K562 (cell line): Measurements from ENCODE around the gene DLX2. TPM values are rescaled to one million over a fixed set of nuclear protein-coding genes. Genes with fewer than 3 reads are reported as not detected.

Experiments
- ATF4 ChIP-seq: fragments of 450-650 bp; formaldehyde crosslinking; IDR thresholded peaks from 2 replicates; pipeline ENCODE4 v1.4.0; 2022; ENCODE audit warnings: mild to moderate bottlenecking, moderate library complexity
- ATF6 ChIP-seq: sonication (generic); formaldehyde crosslinking; IDR thresholded peaks from 2 replicates; pipeline ENCODE4 v1.4.0; 2020; ENCODE audit warnings: mild to moderate bottlenecking, missing genetic modification reagents
- BCLAF1 ChIP-seq, 2 experiments: fragments of 450-650 bp in 1 of 2; IDR thresholded peaks; 2 replicates each; pipeline ENCODE4 v1.6.1; 2011 to 2017; ENCODE audit warnings: low read depth in 2 of 2, antibody characterized with exemption in 1 of 2, borderline replicate concordance in 1 of 2, low read length in 1 of 2, mild to moderate bottlenecking in 1 of 2, mixed read lengths in 1 of 2; ENCODE audit not compliant: control insufficient read depth in 1 of 2
- CEBPB ChIP-seq: fragments of 450-650 bp; IDR thresholded peaks from 2 replicates; pipeline ENCODE4 v1.6.1; 2016; ENCODE audit warnings: missing genetic modification characterization, missing compliant biosample characterization
- CEBPG ChIP-seq, 3 experiments: fragments of 200-800 bp in 1 of 3; sonication (Bioruptor generic) in 1 of 3; sonication (generic) in 1 of 3; formaldehyde crosslinking in 1 of 3; IDR thresholded peaks in 2 of 3; conservative IDR thresholded peaks in 1 of 3; 2 replicates each; pipeline versions ENCODE4 v1.6.1 to v1.8.0; 2016 to 2022; ENCODE audit warnings: missing compliant biosample characterization in 2 of 3, missing genetic modification characterization in 2 of 3, mild to moderate bottlenecking in 1 of 3, missing genetic modification reagents in 1 of 3
- JUNB ChIP-seq: fragments of 450-650 bp; formaldehyde crosslinking; conservative IDR thresholded peaks from 2 replicates; pipeline ENCODE4 v1.4.0; 2020; ENCODE audit warnings: mild to moderate bottlenecking
- MEIS2 ChIP-seq: fragments of 450-650 bp; IDR thresholded peaks from 2 replicates; pipeline ENCODE4 v1.6.1; 2014; ENCODE audit warnings: mild to moderate bottlenecking; ENCODE audit not compliant: partially characterized antibody
- MYBL2 ChIP-seq, 2 experiments: fragments of 450-650 bp in 1 of 2; sonication (generic) in 1 of 2; formaldehyde crosslinking in 1 of 2; IDR thresholded peaks; 2 replicates each; pipeline versions ENCODE4 v1.6.1 to v1.8.1; 2017 to 2022; ENCODE audit warnings: borderline replicate concordance in 1 of 2, inconsistent platforms in 1 of 2, low read depth in 1 of 2, mild to moderate bottlenecking in 1 of 2, missing genetic modification reagents in 1 of 2, moderate library complexity in 1 of 2
- NFATC3 ChIP-seq: fragments of 450-650 bp; IDR thresholded peaks from 2 replicates; pipeline ENCODE4 v1.6.1; 2017; ENCODE audit warnings: mild to moderate bottlenecking
- OTX1 ChIP-seq: fragments of 450-650 bp; formaldehyde crosslinking; IDR thresholded peaks from 2 replicates; pipeline ENCODE4 v1.4.0; 2022; ENCODE audit warnings: mild to moderate bottlenecking
- POLR2AphosphoS5 ChIP-seq: IDR thresholded peaks from 2 replicates; pipeline ENCODE4 v1.6.1; 2011; ENCODE audit warnings: mild to moderate bottlenecking, low read depth, low read length, moderate library complexity; ENCODE audit not compliant: control insufficient read depth, insufficient read depth
- RFX1 ChIP-seq: fragments of 450-650 bp; IDR thresholded peaks from 2 replicates; pipeline ENCODE4 v1.6.1; 2016; ENCODE audit warnings: mild to moderate bottlenecking, moderate library complexity
- SIX5 ChIP-seq, 2 experiments: IDR thresholded peaks; 2 replicates each; pipeline ENCODE4 v1.6.1; 2011; ENCODE audit warnings: low read length in 2 of 2, borderline replicate concordance in 1 of 2, low read depth in 1 of 2, mild to moderate bottlenecking in 1 of 2, moderate library complexity in 1 of 2; ENCODE audit not compliant: insufficient read depth in 1 of 2
- SMC3 ChIP-seq: conservative IDR thresholded peaks from 2 replicates; pipeline ENCODE4 v1.6.1; 2011; ENCODE audit warnings: low read depth, low read length, improper control_type of control experiment; ENCODE audit not compliant: insufficient read depth
- SRSF9 ChIP-seq: fragments of 200-400 bp; formaldehyde crosslinking; IDR thresholded peaks from 2 replicates; pipeline ENCODE4 v1.6.1; 2017; ENCODE audit warnings: low read depth, low read length, borderline replicate concordance
- TBL1XR1 ChIP-seq, 2 experiments: IDR thresholded peaks; 2 replicates each; pipeline ENCODE4 v1.6.1; 2012; ENCODE audit warnings: improper control_type of control experiment in 2 of 2, low read length in 2 of 2, mild to moderate bottlenecking in 1 of 2
- ZFPM2 ChIP-seq: fragments of 250-450 bp; sonication (Bioruptor Pico); IDR thresholded peaks from 2 replicates; pipeline ENCODE4 v1.5.1; 2022; ENCODE audit warnings: mild to moderate bottlenecking
- ZKSCAN1 ChIP-seq: fragments of 150-350 bp; IDR thresholded peaks from 2 replicates; pipeline ENCODE4 v1.6.1; 2016; ENCODE audit warnings: low read depth, low read length
- ZNF212 ChIP-seq: fragments of 450-650 bp; formaldehyde crosslinking; IDR thresholded peaks from 2 replicates; pipeline ENCODE4 v1.4.0; 2020; ENCODE audit warnings: mild to moderate bottlenecking
- ZNF316 ChIP-seq: fragments of 450-650 bp; IDR thresholded peaks from 2 replicates; pipeline ENCODE4 v1.6.1; 2016
- ZNF507 ChIP-seq: conservative IDR thresholded peaks from 2 replicates; pipeline ENCODE4 v1.6.1; 2017; ENCODE audit warnings: missing genetic modification characterization, missing compliant biosample characterization
- ZNF766 ChIP-seq: fragments of 200-800 bp; sonication (Bioruptor generic); conservative IDR thresholded peaks from 2 replicates; pipeline ENCODE4 v1.6.1; 2016; ENCODE audit warnings: missing genetic modification characterization, missing compliant biosample characterization
- ZNF785 ChIP-seq: fragments of 250-450 bp; sonication (Bioruptor Pico); IDR thresholded peaks from 2 replicates; pipeline ENCODE4 v1.4.0; 2020; ENCODE audit warnings: mild to moderate bottlenecking
- ZNF830 ChIP-seq: fragments of 250-450 bp; sonication (Bioruptor Pico); IDR thresholded peaks from 2 replicates; pipeline ENCODE4 v1.5.0; 2021; ENCODE audit warnings: mild to moderate bottlenecking
- polyA plus RNA-seq, 8 experiments: library from polyadenylated mRNA; depleted of rRNA in 4 of 8; stranded (reverse) in 5 of 8; unstranded in 3 of 8; fragments of >200 nt; fragmentation: Nextera tagmentation in 2 of 8; fragmentation: Illumina TruSeq in 1 of 8; extraction: Ambion mirVana in 2 of 8; extraction: Trizol in 1 of 8; gene quantifications; 2 replicates each; pipeline versions ENCODE4 v1.2.1 to v1.2.3, GENCODE V29; 2011 to 2014; ENCODE audit warnings: inconsistent platforms in 1 of 8, missing spikeins in 1 of 8
- total RNA-seq, 7 experiments: library from RNA; depleted of rRNA in 6 of 7; stranded (reverse); fragments of >200 nt in 6 of 7; fragmentation: Illumina TruSeq in 2 of 7; extraction: Trizol in 2 of 7; gene quantifications; 2 replicates each; pipeline versions ENCODE4 v1.2.1 to v1.2.3, GENCODE V29; 2011 to 2021; ENCODE audit warnings: low replicate concordance in 1 of 7

The DLX2 gene
- total and polyA plus RNA-seq, 9 of the 15 experiments (the other 6 are each of a cell fraction or from before 2014, with no cell fraction given): 0.14 to 4.3 (median 0.86) TPM

GRCh38 chr2:172137109-172137508, 34.4 kb upstream of the DLX2 start (continued):
- TF ChIP-seq MYBL2 (IDR thresholded peaks at IDR 0.05; ENCODE audit: low read depth): no peak
- TF ChIP-seq MYBL2 (CRISPR knock-in tag; IDR thresholded peaks at IDR 0.05; ENCODE audit: borderline replicate concordance): no peak
- peak; percentile 47 for TF ChIP-seq ZNF316
- TF ChIP-seq ZNF766: no peak
- no peak for TF ChIP-seq BCLAF1 (IDR thresholded peaks at IDR 0.05; ENCODE audit: borderline replicate concordance in 1 of 2, control insufficient read depth in 1 of 2, low read depth in 2 of 2, low read length in 1 of 2)
- no peak for TF ChIP-seq ZNF830 (CRISPR knock-in tag)
- TF ChIP-seq CEBPG (CRISPR knock-in tag; IDR thresholded peaks at IDR 0.05): no peak
- peak; percentile 29 to 81; a peak in 2 of 4 replicates for TF ChIP-seq CEBPG (tag; conservative IDR thresholded peaks at IDR 0.05 in 1 of 2, IDR thresholded peaks at IDR 0.05 in 1 of 2)
- no peak for TF ChIP-seq RFX1
- TF ChIP-seq CEBPB: no peak
- no peak for TF ChIP-seq ZKSCAN1
- peak; percentile 46; the same call in 1 of the 2 replicates for TF ChIP-seq ATF4
- no peak for TF ChIP-seq SRSF9
- 0 out of 2 replicates have a peak, but pooled peaks have one; percentile 41 for TF ChIP-seq JUNB (CRISPR knock-in tag)
- no peak for TF ChIP-seq ATF6 (CRISPR knock-in tag)
- TF ChIP-seq ZNF507: no peak
- TF ChIP-seq NFATC3: no peak
- TF ChIP-seq ZFPM2 (CRISPR knock-in tag): no peak
- TF ChIP-seq MEIS2: no peak
- no peak for TF ChIP-seq TBL1XR1 (IDR thresholded peaks at IDR 0.05; ENCODE audit: low read length in 2 of 2)
- TF ChIP-seq OTX1: no peak
- no peak for TF ChIP-seq POLR2AphosphoS5
- TF ChIP-seq ZNF212: no peak
- no peak for TF ChIP-seq SIX5 (IDR thresholded peaks at IDR 0.05; ENCODE audit: borderline replicate concordance in 1 of 2, insufficient read depth in 1 of 2, low read depth in 1 of 2, low read length in 2 of 2)
- no peak for TF ChIP-seq ZNF785 (CRISPR knock-in tag)
- no peak for TF ChIP-seq SMC3
